Effector memory CD4-positive, alpha-beta T cell (primary cell): ENCODE measurements around the gene JPH4.

Experiments
- DNase-seq, 3 donors: peaks; one replicate each; pipeline ENCODE4 v3.0.0-alpha.2; 2020
- H3K27ac ChIP-seq: 2 replicates; pipeline ENCODE4 v1.7.0; 2013; ENCODE audit warnings: mild to moderate bottlenecking, low read length, moderate library complexity; ENCODE audit not compliant: insufficient read depth, poor library complexity, severe bottlenecking
- H3K27me3 ChIP-seq: replicated peaks from 2 replicates; pipeline ENCODE4 v1.7.0; 2013; ENCODE audit warnings: mild to moderate bottlenecking, low read length; ENCODE audit not compliant: insufficient read depth, control insufficient read depth, poor library complexity, severe bottlenecking
- H3K36me3 ChIP-seq: 2 replicates; pipeline ENCODE4 v1.7.0; 2013; ENCODE audit warnings: mild to moderate bottlenecking, low read length, moderate library complexity; ENCODE audit not compliant: control insufficient read depth, insufficient read depth
- H3K4me1 ChIP-seq: 2 replicates; pipeline ENCODE4 v1.7.0; 2013; ENCODE audit warnings: low read length, mild to moderate bottlenecking; ENCODE audit not compliant: control insufficient read depth, insufficient read depth, poor library complexity, severe bottlenecking
- H3K4me3 ChIP-seq: 2 replicates; pipeline ENCODE4 v1.7.0; 2013; ENCODE audit warnings: low read length, low read depth, mild to moderate bottlenecking; ENCODE audit not compliant: insufficient read depth, poor library complexity, severe bottlenecking
- H3K9me3 ChIP-seq: 2 replicates; pipeline ENCODE4 v1.7.0; 2013; ENCODE audit warnings: mild to moderate bottlenecking, low read length, moderate library complexity; ENCODE audit not compliant: control insufficient read depth

Gene JPH4

GRCh38 chr14:23532658-23533057 lies 45.9 kb downstream of the JPH4 start:
- no peaks in the 10 kb centered on the region for H3K36me3 ChIP-seq
- no peaks in the 10 kb centered on the region for H3K9me3 ChIP-seq
- no peak for DNase-seq

GRCh38 chr14:23531391-23531790 lies 47.2 kb downstream of the JPH4 start:
- Histone ChIP-seq H3K9me3 (no peaks in the 10 kb centered on the region), H3K4me1 (no peaks in the 10 kb centered on the region), H3K27me3 (no peaks in the 10 kb centered on the region), H3K4me3 (no peak overlapping the region), H3K27ac (no peak overlapping the region), H3K36me3 (no peaks in the 10 kb centered on the region)
- DNase-seq: no peak

More at GRCh38 chr14:23532658-23533057, 45.9 kb downstream of the JPH4 start:
- H3K27me3 ChIP-seq: no peaks in the 10 kb centered on the region
- H3K27ac ChIP-seq: no peak overlapping the region
- no peaks in the 10 kb centered on the region for H3K4me1 ChIP-seq
- H3K4me3 ChIP-seq: no peak overlapping the region

- Histone ChIP-seq H3K9me3 (no peaks in the 10 kb centered on the region), H3K4me1 (no peaks in the 10 kb centered on the region), H3K4me3 (no peak overlapping the region), H3K27me3 (no peaks in the 10 kb centered on the region), H3K27ac (no peak overlapping the region), H3K36me3 (no peaks in the 10 kb centered on the region)
- DNase-seq: no peak
Measured at GRCh38 chr14:23530375-23531055, 48.1 kb downstream of the JPH4 start.

- Histone ChIP-seq H3K4me1 (no peaks in the 10 kb centered on the region), H3K9me3 (no peaks in the 10 kb centered on the region), H3K27me3 (no peaks in the 10 kb centered on the region), H3K4me3 (no peak overlapping the region), H3K27ac (no peak overlapping the region), H3K36me3 (no peaks in the 10 kb centered on the region)
- no peak for DNase-seq
Measured at GRCh38 chr14:23529016-23529415, 49.6 kb downstream of the JPH4 start.

GRCh38 chr14:23528555-23528954 lies 50.0 kb downstream of the JPH4 start:
- Histone ChIP-seq H3K4me1 (no peaks in the 10 kb centered on the region), H3K36me3 (no peaks in the 10 kb centered on the region)
- no peak for DNase-seq

GRCh38 chr14:23525611-23526010 lies 53.0 kb downstream of the JPH4 start:
- H3K27ac ChIP-seq: no peak overlapping the region
- H3K36me3 ChIP-seq: no peaks in the 10 kb centered on the region
- H3K9me3 ChIP-seq: no peaks in the 10 kb centered on the region
- no peak for DNase-seq
- H3K4me1 ChIP-seq: no peaks in the 10 kb centered on the region
- H3K4me3 ChIP-seq: no peak overlapping the region
- no peaks in the 10 kb centered on the region for H3K27me3 ChIP-seq

More at GRCh38 chr14:23528555-23528954, 50.0 kb downstream of the JPH4 start:
- Histone ChIP-seq H3K9me3 (no peaks in the 10 kb centered on the region), H3K4me3 (no peak overlapping the region), H3K27ac (no peak overlapping the region), H3K27me3 (no peaks in the 10 kb centered on the region)

- Histone ChIP-seq H3K9me3 (no peaks in the 10 kb centered on the region), H3K27ac (no peak overlapping the region), H3K36me3 (no peaks in the 10 kb centered on the region), H3K27me3 (no peaks in the 10 kb centered on the region), H3K4me3 (no peak overlapping the region), H3K4me1 (no peaks in the 10 kb centered on the region)
- DNase-seq: no peak
Measured at GRCh38 chr14:23524954-23525353, 53.6 kb downstream of the JPH4 start.

GRCh38 chr14:23523229-23524016 lies 55.2 kb downstream of the JPH4 start:
- no peak for DNase-seq
- no peaks in the 10 kb centered on the region for H3K36me3 ChIP-seq
- H3K27me3 ChIP-seq: no peaks in the 10 kb centered on the region
- H3K4me1 ChIP-seq: no peaks in the 10 kb centered on the region
- H3K9me3 ChIP-seq: no peaks in the 10 kb centered on the region
- no peak overlapping the region for H3K27ac ChIP-seq
- no peak overlapping the region for H3K4me3 ChIP-seq

- no peaks in the 10 kb centered on the region for H3K36me3 ChIP-seq
- no peak for DNase-seq
- no peak overlapping the region for H3K4me3 ChIP-seq
- no peaks in the 10 kb centered on the region for H3K4me1 ChIP-seq
- H3K9me3 ChIP-seq: no peaks in the 10 kb centered on the region
- no peaks in the 10 kb centered on the region for H3K27me3 ChIP-seq
- no peak overlapping the region for H3K27ac ChIP-seq
Measured at GRCh38 chr14:23522643-23523198, 55.9 kb downstream of the JPH4 start.
